ENCODE results near the gene PTPRE. TPM values are rescaled to one million over a fixed set of nuclear protein-coding genes. Genes with fewer than 3 reads are reported as not detected.
"Not testable (repeated sequence)": the region's sequence is repeated elsewhere in the genome, so short reads cannot be mapped to it uniquely, and the experiment has no call there.

The PTPRE gene
- total and polyA plus RNA-seq, 9 donors, result 2.1 to 15.5 (median 6.9) TPM

DNA sequence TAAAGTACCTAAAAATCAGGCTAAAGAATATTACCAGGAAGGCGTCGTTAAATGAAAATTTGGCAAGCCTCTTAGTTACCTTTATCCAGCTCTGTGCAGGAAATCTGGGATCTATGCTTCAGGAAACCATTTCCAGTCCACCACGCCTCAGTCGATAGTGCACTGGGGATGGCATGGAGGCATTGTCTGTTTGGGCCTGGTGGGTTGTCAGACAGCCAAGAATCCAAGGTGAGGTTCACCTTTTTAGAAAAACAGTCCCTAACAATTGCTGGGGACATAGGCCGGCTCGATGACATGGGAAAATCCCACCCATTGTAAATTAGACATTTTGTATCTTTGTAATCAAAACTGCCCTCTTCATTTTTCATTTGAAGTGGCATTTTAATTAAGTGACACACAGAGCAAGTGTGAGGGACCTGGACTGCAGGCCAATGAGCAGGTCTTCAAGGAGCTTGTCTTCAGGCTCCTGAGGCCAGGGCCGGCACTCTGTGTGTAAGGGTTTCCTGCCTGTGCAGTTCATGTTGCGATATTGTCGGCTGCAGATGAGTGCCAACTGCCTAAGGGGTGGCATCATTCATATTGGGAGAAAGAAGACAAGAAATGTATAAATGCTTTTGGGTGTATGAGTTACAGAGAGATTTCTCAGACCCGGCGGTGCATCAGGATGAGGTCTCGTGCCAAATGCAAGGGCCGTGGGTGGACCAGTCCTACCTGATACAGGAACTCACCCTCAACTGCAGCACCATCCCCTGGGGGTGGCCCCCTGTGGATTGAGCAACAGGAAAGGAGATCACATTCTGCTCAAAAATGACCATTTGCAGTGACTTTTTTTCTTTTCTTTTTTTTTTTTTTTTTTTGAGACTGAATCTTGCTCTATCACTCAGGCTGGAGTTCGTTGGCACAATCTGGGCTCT is 80.8 kb downstream of the PTPRE start:
- 91 to 93% (median 91%) methylated on average over 14 of the region's 14 CpGs for WGBS, 3 donors
- H3K36me3 ChIP-seq, result no peaks in the 10 kb centered on the region
- intact Hi-C loops (cut with DNase I), result no loop called here
- no peak overlapping the region for H3K27ac ChIP-seq
- TF ChIP-seq, protein P1, sequence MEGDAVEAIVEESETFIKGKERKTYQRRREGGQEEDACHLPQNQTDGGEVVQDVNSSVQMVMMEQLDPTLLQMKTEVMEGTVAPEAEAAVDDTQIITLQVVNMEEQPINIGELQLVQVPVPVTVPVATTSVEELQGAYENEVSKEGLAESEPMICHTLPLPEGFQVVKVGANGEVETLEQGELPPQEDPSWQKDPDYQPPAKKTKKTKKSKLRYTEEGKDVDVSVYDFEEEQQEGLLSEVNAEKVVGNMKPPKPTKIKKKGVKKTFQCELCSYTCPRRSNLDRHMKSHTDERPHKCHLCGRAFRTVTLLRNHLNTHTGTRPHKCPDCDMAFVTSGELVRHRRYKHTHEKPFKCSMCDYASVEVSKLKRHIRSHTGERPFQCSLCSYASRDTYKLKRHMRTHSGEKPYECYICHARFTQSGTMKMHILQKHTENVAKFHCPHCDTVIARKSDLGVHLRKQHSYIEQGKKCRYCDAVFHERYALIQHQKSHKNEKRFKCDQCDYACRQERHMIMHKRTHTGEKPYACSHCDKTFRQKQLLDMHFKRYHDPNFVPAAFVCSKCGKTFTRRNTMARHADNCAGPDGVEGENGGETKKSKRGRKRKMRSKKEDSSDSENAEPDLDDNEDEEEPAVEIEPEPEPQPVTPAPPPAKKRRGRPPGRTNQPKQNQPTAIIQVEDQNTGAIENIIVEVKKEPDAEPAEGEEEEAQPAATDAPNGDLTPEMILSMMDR (IDR thresholded peaks at IDR 0.05), result no peak
- TF ChIP-seq POLR2A (IDR thresholded peaks at IDR 0.05), result no peak
- TF ChIP-seq EP300 (IDR thresholded peaks at IDR 0.05), result no peak
- no peak overlapping the region for H3K4me3 ChIP-seq
- DNase-seq, result no peak
- peaks cover 5% of the 10 kb centered on the region for H3K4me1 ChIP-seq (ENCODE audit: insufficient read depth)
- no peaks in the 10 kb centered on the region for H3K27me3 ChIP-seq
- H3K9me3 ChIP-seq, result no peaks in the 10 kb centered on the region

DNA sequence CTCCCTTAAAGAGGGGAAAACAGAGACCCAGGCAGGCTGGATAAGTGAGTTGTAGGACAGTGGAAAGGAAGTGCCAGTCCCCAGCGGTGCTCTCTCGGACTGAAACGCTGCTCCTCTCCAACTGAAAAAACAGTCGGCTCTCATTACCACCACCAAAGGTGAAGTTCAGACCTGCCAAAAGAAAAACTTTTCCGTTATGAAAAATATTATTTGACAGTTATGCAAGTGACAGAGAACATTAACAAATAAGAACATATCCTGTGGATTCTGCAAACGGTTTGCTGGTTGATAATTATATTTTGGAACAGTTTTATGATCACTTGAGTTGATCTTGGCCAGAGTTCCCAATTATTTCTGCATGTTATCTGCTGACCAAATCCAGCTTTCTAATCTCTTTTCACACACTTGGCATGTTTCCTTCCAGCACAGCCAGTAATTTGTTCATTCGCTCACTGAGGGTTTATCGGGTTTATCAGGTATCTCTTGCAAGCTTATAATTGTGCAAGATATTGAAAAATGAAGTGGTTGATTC is 82.6 kb downstream of the PTPRE start:
- Histone ChIP-seq H3K36me3 (no peaks in the 10 kb centered on the region), H3K9me3 (no peaks in the 10 kb centered on the region), H3K27me3 (no peaks in the 10 kb centered on the region), H3K4me3 (no peak overlapping the region), H3K27ac (no peak overlapping the region), H3K4me1 (ENCODE audit: insufficient read depth) (peaks cover 5% of the 10 kb centered on the region)
- intact Hi-C loops (cut with DNase I), result no loop called here
- DNase-seq, result no peak
- TF ChIP-seq, protein P1 (IDR thresholded peaks at IDR 0.05), result no peak
- TF ChIP-seq EP300 (IDR thresholded peaks at IDR 0.05) (no peak), POLR2A (IDR thresholded peaks at IDR 0.05) (no peak)
- 30 to 46% (median 34%) methylated on average over 8 of the region's 8 CpGs for WGBS, 3 donors

DNA sequence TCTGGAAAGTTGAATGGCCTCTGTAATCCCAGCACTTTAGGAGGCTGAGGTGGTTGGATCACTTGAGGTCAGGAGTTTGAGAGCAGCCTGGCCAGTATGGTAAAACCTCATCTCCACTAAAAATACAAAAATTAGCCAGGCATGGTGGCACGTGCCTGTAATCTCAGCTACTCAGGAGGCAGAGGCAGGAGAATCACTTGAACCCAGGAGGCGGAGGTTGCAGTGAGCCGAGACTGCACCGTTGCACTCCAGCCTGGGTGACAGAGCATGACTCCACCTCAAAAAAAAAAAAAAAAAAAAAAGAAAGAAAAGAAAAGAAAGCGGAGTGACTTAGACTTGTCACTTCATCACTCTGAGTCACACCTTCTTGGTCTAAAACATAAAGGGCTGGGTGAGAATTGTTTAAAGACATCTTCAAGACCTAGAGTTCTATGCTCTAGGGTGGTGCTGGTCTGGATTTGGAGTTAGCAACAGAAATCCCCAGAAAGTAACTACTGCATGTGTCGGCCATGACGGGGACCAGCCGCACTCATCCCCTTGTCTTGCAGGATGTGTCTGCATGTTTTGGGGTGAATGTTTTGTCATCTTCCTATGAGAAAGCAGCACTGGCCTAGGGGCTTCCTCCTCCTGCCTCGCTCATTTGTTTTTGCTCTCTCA is 83.4 kb downstream of the PTPRE start:
- H3K27me3 ChIP-seq; H3K4me3 ChIP-seq; H3K4me1 ChIP-seq (ENCODE audit: insufficient read depth); DNase-seq; H3K36me3 ChIP-seq; H3K9me3 ChIP-seq; intact Hi-C loops (cut with DNase I); H3K27ac ChIP-seq: not testable (repeated sequence)
- WGBS, 3 donors, result 77 to 82% (median 80%) methylated on average over 9 of the region's 9 CpGs

DNA sequence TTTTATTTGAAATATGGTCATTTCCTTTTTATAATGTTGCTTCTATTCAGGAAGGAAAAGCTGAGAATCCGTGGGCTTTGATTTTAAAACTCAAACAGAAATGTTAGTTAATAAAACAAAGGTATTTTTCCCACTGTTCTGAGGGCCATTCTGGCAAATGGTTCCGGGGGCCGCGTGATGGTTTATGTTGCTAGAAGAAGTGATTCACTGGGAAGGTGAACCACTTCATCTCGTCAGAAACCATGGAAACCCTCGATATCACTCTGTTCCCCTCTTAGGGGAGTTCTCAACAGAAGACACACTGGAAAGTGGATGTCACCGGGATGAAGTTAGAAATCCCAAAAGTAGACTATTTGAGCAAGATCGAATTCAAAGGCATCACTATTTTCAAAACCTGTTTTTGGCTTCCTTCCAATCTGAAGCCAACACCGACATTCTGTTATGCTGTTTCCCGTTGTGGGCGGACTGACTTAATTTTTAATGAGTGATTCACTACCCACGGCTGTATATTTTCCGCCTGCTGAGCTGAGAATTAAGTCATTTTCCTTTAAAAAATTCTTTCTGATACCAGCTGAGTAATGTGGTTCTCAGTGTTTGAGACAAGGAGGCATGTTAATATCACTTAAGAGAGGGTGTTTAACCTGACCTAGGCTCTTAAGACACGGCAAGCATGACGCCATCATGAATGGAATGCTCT is 84.1 kb downstream of the PTPRE start:
- TF ChIP-seq, protein P1 (IDR thresholded peaks at IDR 0.05), result no peak
- no peak for TF ChIP-seq POLR2A (IDR thresholded peaks at IDR 0.05)
- TF ChIP-seq EP300 (IDR thresholded peaks at IDR 0.05), result no peak
- no peak for DNase-seq
- no peaks in the 10 kb centered on the region for H3K36me3 ChIP-seq
- H3K27me3 ChIP-seq, result no peaks in the 10 kb centered on the region
- no peak overlapping the region for H3K4me3 ChIP-seq
- no peaks in the 10 kb centered on the region for H3K9me3 ChIP-seq
- intact Hi-C loops (cut with DNase I), result no loop called here
- H3K4me1 ChIP-seq (ENCODE audit: insufficient read depth), result peaks cover 5% of the 10 kb centered on the region
- WGBS, 3 donors, result 19 to 22% (median 19%) methylated on average over 15 of the region's 15 CpGs
- no peak overlapping the region for H3K27ac ChIP-seq
